Measurements from ENCODE around the gene UBE2O.

UBE2O gene

GRCh38 chr17:76414334-76415295, 38.3 kb downstream of the UBE2O start:
- DNase-seq (ENCODE audit: low spot score): no peak

DNA sequence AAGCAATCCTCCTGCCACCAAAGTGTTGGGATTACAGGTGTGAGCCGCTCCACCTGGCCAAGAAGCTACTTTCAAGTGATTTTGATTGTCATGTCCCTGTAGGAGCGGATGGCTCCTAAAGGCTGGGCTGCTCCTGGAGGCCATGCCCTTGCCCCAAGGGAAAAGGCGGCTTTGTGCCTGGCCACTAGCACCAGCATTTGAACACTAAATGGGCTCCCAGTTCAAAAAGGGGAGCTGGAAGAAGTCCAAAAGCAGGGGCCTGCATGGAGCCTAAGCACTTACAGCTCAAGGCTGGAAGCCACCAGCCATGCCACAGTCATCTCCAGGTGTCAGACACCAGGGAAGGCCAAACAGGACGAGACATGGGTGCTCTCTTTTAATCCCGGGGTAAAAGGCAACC, 41.7 kb downstream of the UBE2O start:
- DNase-seq (ENCODE audit: low spot score): no peak

GRCh38 chr17:76410328-76410965, 42.5 kb downstream of the UBE2O start:
- no peak for DNase-seq (ENCODE audit: low spot score)

DNA sequence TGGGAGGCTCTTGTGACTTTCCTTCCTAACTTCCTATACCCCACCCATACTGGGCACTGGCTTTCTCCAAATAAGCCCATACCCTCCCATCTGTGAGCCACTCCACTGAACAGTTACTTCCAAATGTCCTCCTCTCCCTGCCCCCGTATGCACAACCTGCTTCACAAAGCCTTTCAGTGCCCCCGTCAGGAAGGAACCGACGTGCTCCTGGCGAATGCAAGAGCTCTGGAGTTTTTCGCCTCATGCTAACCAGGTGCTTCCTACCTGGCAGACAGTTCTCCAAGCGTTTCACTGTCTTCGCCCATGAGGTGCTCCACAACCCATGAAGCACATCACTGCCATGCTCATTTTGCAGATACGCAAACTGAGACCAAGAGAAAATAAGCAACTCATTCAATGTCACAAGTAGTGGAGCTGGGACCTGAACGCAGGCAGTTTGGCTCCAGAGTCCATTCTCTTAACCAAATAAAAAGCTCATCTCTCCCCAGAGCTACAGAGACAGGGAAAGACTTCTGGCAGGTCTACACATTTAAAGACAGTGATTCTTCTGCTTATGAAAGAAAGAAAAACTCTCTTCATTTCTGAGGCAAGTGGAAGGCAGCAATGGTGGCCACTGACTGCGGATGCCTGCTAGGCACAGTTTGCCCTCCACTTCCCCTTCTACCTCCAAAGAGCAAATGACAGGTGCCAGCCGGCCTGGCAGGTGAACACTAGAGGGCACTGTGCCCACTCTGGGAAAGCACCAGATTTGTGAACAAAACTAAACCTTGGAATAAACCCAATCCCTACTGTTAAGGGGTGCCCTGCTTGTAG, 44.7 kb downstream of the UBE2O start:
- DNase-seq (ENCODE audit: low spot score): peak; percentile 68

GRCh38 chr17:76407509-76407908, 45.4 kb downstream of the UBE2O start:
- DNase-seq (ENCODE audit: low spot score): no peak

- no peak for DNase-seq (ENCODE audit: low spot score)
These were observed 46.8 kb downstream of the UBE2O start for GRCh38 chr17:76405967-76406647.

DNA sequence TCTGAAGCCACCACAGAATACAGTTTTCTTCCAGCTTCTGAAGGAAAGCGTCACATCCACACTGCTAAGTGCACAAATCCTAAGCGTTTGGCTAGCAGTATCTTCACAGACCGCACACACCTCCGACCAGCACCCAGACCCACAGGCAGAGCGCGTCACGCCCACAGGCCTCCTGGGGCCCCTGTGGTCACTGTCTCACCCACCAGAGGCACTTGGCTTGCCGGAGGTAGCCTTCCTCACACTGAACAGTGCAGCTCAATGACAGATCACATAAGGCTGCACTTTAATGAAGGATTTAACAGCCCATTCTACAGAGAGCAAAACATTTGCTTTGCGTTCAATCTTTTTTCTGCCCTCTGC, 47.4 kb downstream of the UBE2O start:
- no peak for DNase-seq (ENCODE audit: low spot score)

- DNase-seq (ENCODE audit: low spot score): no peak
These were observed 47.9 kb downstream of the UBE2O start for GRCh38 chr17:76404976-76405563.

- no peak for DNase-seq (ENCODE audit: low spot score)
These were observed 48.7 kb downstream of the UBE2O start for GRCh38 chr17:76404256-76404655.

DNA sequence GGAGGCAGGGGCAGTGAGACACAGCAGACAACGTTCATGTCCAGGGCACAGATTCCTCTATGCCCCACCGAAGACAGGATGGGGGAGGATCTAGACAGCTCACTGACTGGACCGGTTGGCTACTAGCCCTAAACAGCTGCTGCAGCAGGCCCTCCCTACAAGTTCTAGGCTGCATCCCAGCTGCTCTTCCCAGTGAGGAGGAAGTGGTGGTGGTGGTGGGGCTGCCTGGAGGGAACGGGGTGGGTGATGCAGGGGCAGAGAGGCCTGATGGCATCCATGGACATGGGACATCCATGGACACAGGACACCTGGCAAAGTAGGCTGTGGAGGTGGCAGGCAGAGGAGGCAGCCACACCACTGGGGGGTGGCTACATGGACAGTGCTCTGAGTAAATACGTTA, 50.2 kb downstream of the UBE2O start:
- no peak for DNase-seq (ENCODE audit: low spot score)

DNA sequence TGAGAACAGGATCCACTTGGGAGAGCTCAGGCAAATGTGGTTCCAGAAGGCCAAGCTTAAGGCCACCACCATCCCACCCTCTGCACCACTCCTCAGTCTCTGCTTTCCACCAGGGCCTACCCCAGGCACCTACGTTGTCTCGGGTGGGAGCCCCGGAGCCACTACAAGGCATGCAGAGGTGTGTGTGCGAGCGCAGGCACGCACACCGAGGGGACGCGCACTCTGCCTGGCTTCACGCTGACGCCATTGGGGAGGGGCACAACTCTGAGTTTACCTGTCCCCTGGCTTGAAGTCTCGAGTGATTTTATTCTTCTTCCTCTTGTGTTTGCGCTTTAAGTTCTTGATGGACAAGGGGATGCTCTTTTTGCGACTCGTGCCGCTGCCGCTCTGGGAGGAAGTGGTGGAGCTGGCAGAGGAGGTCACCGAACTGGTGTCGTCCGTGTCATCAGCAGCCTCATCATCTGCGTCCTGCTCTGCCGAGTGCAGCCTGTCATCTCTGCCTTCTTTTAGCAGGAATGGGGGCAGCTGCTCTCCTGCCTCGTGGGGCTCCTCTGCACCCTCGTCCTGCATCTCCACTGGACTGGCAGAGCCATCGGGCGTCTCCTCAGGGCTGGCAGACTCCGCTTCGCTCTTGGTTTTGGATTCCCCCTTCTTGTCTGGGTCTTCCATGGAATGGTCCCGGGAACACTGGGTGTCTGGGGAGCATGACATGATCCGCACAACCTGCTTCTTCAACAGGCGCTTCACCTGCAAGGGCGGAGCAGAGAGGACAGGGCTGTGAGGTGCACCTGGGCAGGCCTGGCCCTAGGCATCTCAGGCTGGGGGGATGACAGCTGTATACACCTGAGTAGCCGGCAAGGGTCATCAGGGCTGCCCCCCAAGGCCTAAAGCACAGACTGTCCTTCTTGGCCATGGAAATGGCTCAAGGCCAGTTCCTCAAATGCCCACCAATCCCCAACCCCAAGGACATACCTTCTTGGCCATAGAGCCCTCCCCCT, 53.5 kb downstream of the UBE2O start:
- no peak for DNase-seq (ENCODE audit: low spot score)

- DNase-seq (ENCODE audit: low spot score): no peak
These were observed 54.3 kb downstream of the UBE2O start for GRCh38 chr17:76398523-76399174.

GRCh38 chr17:76397687-76398522, 55.0 kb downstream of the UBE2O start:
- DNase-seq (ENCODE audit: low spot score): peak; percentile 85

- DNase-seq (ENCODE audit: low spot score): no peak
These were observed 55.8 kb downstream of the UBE2O start for GRCh38 chr17:76397184-76397583.

DNA sequence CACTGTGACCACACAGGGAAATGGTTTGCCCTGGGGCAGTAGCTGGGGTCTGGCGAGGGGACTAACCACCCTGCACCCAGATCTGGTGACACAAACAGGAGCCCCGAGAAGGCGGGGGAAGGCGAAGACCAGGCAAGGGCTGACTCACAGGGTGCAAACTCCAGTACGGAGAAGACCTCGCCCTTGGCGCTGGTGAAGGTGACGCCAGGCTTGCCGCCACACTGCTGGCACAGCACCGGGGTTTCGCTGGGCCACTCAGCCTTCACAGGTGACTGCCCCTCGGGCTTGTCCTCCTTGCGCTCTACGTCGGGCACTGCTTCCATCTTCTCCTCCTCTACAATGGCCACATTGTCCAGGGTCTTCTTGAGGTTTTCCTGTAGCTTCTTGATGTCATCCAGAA, 57.0 kb downstream of the UBE2O start:
- no peak for DNase-seq (ENCODE audit: low spot score)

DNA sequence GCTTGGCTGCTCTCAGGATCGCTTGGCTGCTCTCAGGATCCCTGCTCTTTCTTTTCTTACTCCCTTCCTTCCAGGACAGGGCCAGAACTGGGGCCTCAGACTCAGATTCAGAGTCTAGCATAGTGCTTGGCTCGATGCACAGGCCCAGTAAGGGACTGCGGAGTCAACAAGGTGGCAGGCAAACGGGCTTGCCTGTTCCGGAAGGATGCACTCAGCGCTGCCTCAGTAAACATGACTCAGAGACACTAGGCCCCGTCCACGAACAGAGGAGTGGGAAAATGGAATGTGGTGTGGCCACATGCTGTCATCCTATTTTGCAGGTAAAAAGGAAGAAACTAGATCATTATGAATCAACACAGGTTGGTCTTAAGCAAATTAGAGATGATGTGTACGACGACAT, 58.8 kb downstream of the UBE2O start:
- DNase-seq (ENCODE audit: low spot score): no peak

- DNase-seq (ENCODE audit: low spot score): no peak
These were observed 61.7 kb downstream of the UBE2O start for GRCh38 chr17:76391200-76391715.

GRCh38 chr17:76390003-76390421, 62.9 kb downstream of the UBE2O start:
- no peak for DNase-seq (ENCODE audit: low spot score)
